Measurements from ENCODE around the gene POLA2.

DNA sequence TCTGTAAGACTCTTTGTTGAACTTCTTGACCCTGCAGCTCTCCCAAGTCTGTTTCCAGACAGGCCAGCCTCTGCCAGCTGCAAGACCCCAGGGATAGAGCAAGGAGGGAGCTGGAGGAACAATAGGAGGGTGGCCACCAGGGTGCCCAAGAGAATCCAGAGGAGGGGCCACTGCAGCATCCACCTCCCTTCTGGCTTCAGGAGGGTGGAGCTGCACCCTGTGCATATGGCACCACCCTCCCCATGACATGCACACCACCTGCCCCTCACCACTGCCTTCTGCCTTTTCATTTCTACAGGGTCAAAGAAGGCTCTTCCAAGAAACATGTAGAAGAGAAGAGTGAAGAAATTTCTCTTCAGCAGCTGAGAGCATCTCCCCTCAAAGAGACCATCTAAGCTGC lies 20.1 kb upstream of the POLA2 start:
- TF ChIP-seq CTCF (optimal IDR thresholded peaks at IDR 0.05 in 1 of 3, IDR thresholded peaks at IDR 0.05 in 1 of 3, conservative IDR thresholded peaks at IDR 0.05 in 1 of 3; ENCODE audit: extremely low read depth in 1 of 3, insufficient read depth in 2 of 3, low read length in 3 of 3) (no peak), EZH2 (IDR thresholded peaks at IDR 0.05; ENCODE audit: low read length) (no peak)

All from keratinocyte (primary cell).